Breast epithelium (tissue), 4 donors: ENCODE data around the gene PIGV. TPM values are rescaled to one million over a fixed set of nuclear protein-coding genes. Genes with fewer than 3 reads are reported as not detected.

ENCODE experiments used
- DNase-seq, 2 donors: peaks; one replicate each; pipeline ENCODE4 v3.0.0-alpha.2; 2019; ENCODE audit warnings: low spot score in 2 of 2
- H3K27ac ChIP-seq, 2 donors: fragments of 200-600 bp; sonication (generic) in 1 of 2; one replicate each; pipeline ENCODE4 v1.5.1; 2016 to 2019; ENCODE audit warnings: mild to moderate bottlenecking in 1 of 2
- H3K27me3 ChIP-seq, 2 donors: fragments of 200-600 bp; sonication (generic) in 1 of 2; one replicate each; pipeline versions ENCODE4 v1.5.1 to v1.6.0; 2017 to 2019; ENCODE audit warnings: control low read depth in 1 of 2, mild to moderate bottlenecking in 1 of 2
- H3K36me3 ChIP-seq: fragments of 200-600 bp; one replicate; pipeline ENCODE4 v1.5.1; 2019
- H3K4me1 ChIP-seq, 2 donors: fragments of 200-600 bp; sonication (generic); one replicate each; pipeline ENCODE4 v1.5.1; 2016 to 2019; ENCODE audit warnings: control low read depth in 1 of 2
- H3K4me3 ChIP-seq, 3 donors: fragments of 200-600 bp; sonication (generic); 1 replicate in 2 of 3; 2 replicates in 1 of 3; pipeline ENCODE4 v1.5.1; 2016 to 2019; ENCODE audit warnings: mild to moderate bottlenecking in 3 of 3, moderate library complexity in 2 of 3
- H3K9me3 ChIP-seq, 2 donors: fragments of 200-600 bp; sonication (generic) in 1 of 2; one replicate each; pipeline ENCODE4 v1.5.1; 2016 to 2019; ENCODE audit warnings: control low read depth in 1 of 2
- CTCF ChIP-seq, 3 donors: fragments of 450-650 bp; IDR thresholded peaks; one replicate each; pipeline ENCODE4 v1.5.1; 2016 to 2017; ENCODE audit warnings: antibody characterized with exemption in 3 of 3, mild to moderate bottlenecking in 3 of 3, moderate library complexity in 3 of 3
- POLR2A ChIP-seq: fragments of 450-650 bp; IDR thresholded peaks from one replicate; pipeline ENCODE4 v1.6.1; 2016; ENCODE audit warnings: antibody characterized with exemption, mild to moderate bottlenecking, moderate library complexity
- POLR2AphosphoS5 ChIP-seq, 3 donors: sonication (generic); formaldehyde crosslinking; IDR thresholded peaks; one replicate each; pipeline ENCODE4 v1.6.1; 2017; ENCODE audit warnings: antibody characterized with exemption in 3 of 3
- intact Hi-C: fragments of 100-400 bp; cut with DNase I; formaldehyde crosslinking; loops from one replicate; pipeline ENCODE4 v1.15.1; 2023; ENCODE audit warnings: low total_unique reads
- total RNA-seq, 3 donors: library from RNA; depleted of rRNA; stranded (reverse); fragments of >200 nt; gene quantifications; one replicate each; pipeline ENCODE4 v1.1.0, GENCODE V29; 2016

The PIGV gene
- total RNA-seq, 3 donors from 2014 or later = 18.7 to 36.8 (median 29.7) TPM

GRCh38 chr1:26790551-26790953 lies 2.8 kb downstream of the PIGV start:
- Histone ChIP-seq H3K27me3 (no peaks in the 10 kb centered on the region), H3K4me1 (peaks cover 7 to 8% of the 10 kb centered on the region in 2 donors), H3K36me3 (no peaks in the 10 kb centered on the region), H3K9me3 (no peaks in the 10 kb centered on the region), H3K4me3 (no peak overlapping the region), H3K27ac (no peak overlapping the region)
- no peak for TF ChIP-seq CTCF (IDR thresholded peaks at IDR 0.05)
- TF ChIP-seq POLR2AphosphoS5 (IDR thresholded peaks at IDR 0.05) = no peak
- TF ChIP-seq POLR2A = no peak
- intact Hi-C loops = loop anchor here (10.0 kb wide), 1 partner anchor 94 kb away; no protein-coding TSS in a partner anchor
- no peak for DNase-seq

GRCh38 chr1:26791148-26791547 lies 3.4 kb downstream of the PIGV start:
- H3K4me3 ChIP-seq = no peak overlapping the region
- no peaks in the 10 kb centered on the region for H3K9me3 ChIP-seq
- H3K27me3 ChIP-seq = no peaks in the 10 kb centered on the region
- DNase-seq = no peak
- H3K4me1 ChIP-seq = peaks cover 2 to 7% of the 10 kb centered on the region in 2 donors
- intact Hi-C loops = loop anchor here (10.0 kb wide), 1 partner anchor 94 kb away; no protein-coding TSS in a partner anchor
- TF ChIP-seq POLR2AphosphoS5 (IDR thresholded peaks at IDR 0.05) (no peak), POLR2A (no peak), CTCF (IDR thresholded peaks at IDR 0.05) (no peak)
- no peaks in the 10 kb centered on the region for H3K36me3 ChIP-seq
- H3K27ac ChIP-seq = no peak overlapping the region

GRCh38 chr1:26791626-26792025 lies 3.9 kb downstream of the PIGV start:
- Histone ChIP-seq H3K27ac (no peak overlapping the region), H3K9me3 (no peaks in the 10 kb centered on the region), H3K4me3 (no peak overlapping the region), H3K36me3 (no peaks in the 10 kb centered on the region), H3K27me3 (no peaks in the 10 kb centered on the region), H3K4me1 (peaks cover 0 to 6% of the 10 kb centered on the region in 2 donors)
- intact Hi-C loops = loop anchor here (10.0 kb wide), 1 partner anchor 93 kb away; no protein-coding TSS in a partner anchor
- TF ChIP-seq POLR2A = no peak
- TF ChIP-seq POLR2AphosphoS5 (IDR thresholded peaks at IDR 0.05) = no peak
- no peak for TF ChIP-seq CTCF (IDR thresholded peaks at IDR 0.05)
- no peak for DNase-seq

GRCh38 chr1:26792924-26793323 lies 5.2 kb downstream of the PIGV start:
- intact Hi-C loops = loop anchor here (10.0 kb wide), 1 partner anchor 92 kb away; no protein-coding TSS in a partner anchor
- no peaks in the 10 kb centered on the region for H3K27me3 ChIP-seq
- no peaks in the 10 kb centered on the region for H3K4me1 ChIP-seq
- no peaks in the 10 kb centered on the region for H3K9me3 ChIP-seq
- TF ChIP-seq POLR2A (no peak), POLR2AphosphoS5 (IDR thresholded peaks at IDR 0.05) (no peak), CTCF (IDR thresholded peaks at IDR 0.05) (no peak)
- no peak for DNase-seq
- no peak overlapping the region for H3K4me3 ChIP-seq
- no peak overlapping the region for H3K27ac ChIP-seq
- H3K36me3 ChIP-seq = no peaks in the 10 kb centered on the region

GRCh38 chr1:26794391-26794790 lies 6.6 kb downstream of the PIGV start:
- Histone ChIP-seq H3K4me1 (no peaks in the 10 kb centered on the region), H3K9me3 (no peaks in the 10 kb centered on the region), H3K27me3 (no peaks in the 10 kb centered on the region), H3K27ac (no peak overlapping the region), H3K36me3 (no peaks in the 10 kb centered on the region), H3K4me3 (no peak overlapping the region)
- TF ChIP-seq POLR2AphosphoS5 (IDR thresholded peaks at IDR 0.05) (no peak), CTCF (IDR thresholded peaks at IDR 0.05) (no peak), POLR2A (no peak)
- DNase-seq = no peak
- intact Hi-C loops = loop anchor here (10.0 kb wide), 1 partner anchor 90 kb away; no protein-coding TSS in a partner anchor
